Measurements from ENCODE around the gene SDCCAG8. TPM values are rescaled to one million over a fixed set of nuclear protein-coding genes. Genes with fewer than 3 reads are reported as not detected.

SDCCAG8 gene
- total and polyA plus RNA-seq, 2 of the 8 experiments (the other 6 are each of a cell fraction or from before 2014, with no cell fraction given), result 15.6 to 21.0 TPM

GRCh38 chr1:243349128-243349527 lies 93.3 kb downstream of the SDCCAG8 start:
- no peak overlapping the region for H3K18ac ChIP-seq (ENCODE audit: extremely low read depth, low read length)
- H3K23me2 ChIP-seq (ENCODE audit: low read depth, low read length), result no peaks in the 10 kb centered on the region; the same call in 1 of the 2 replicates
- H3K23ac ChIP-seq (ENCODE audit: insufficient read length), result no peak overlapping the region
- WGBS, 2 experiments (ENCODE audit: extremely low coverage in 1 of 2, insufficient coverage in 1 of 2, insufficient read length in 1 of 2, insufficient replicate concordance in 2 of 2, low coverage in 1 of 2, low lambda C conversion rate in 2 of 2, missing lambda C conversion rate in 1 of 2), result 92% methylated on average over 1 of the region's 1 CpG; no CpG with 5 or more reads in 1 of the 2 experiments
- H2BK120ac ChIP-seq (replicated peaks; ENCODE audit: low read depth, low read length), result no peak overlapping the region
- no peaks in the 10 kb centered on the region for H3K36me3 ChIP-seq (ENCODE audit: control insufficient read depth in 2 of 4, insufficient read depth in 4 of 4, low read length in 3 of 4)
- POLR2A ChIA-PET (ENCODE audit: partially characterized antibody), result no interaction called here
- H4K8ac ChIP-seq (ENCODE audit: extremely low read depth, insufficient read depth, low read length), result no peak overlapping the region
- FAIRE-seq, result no peak
- no peak overlapping the region for H3K4me2 ChIP-seq (ENCODE audit: insufficient read depth in 1 of 2, low read depth in 2 of 2, low read length in 2 of 2)
- no peak for TF ChIP-seq CTBP2 (IDR thresholded peaks at IDR 0.05; ENCODE audit: borderline replicate concordance, insufficient read depth, insufficient read length, low read length)
- TF ChIP-seq FOSL1 (IDR thresholded peaks at IDR 0.05; ENCODE audit: insufficient read depth, low read depth, low read length), result no peak
- H2AFZ ChIP-seq (ENCODE audit: low read length), result no peak overlapping the region
- no peaks in the 10 kb centered on the region for H3K4me1 ChIP-seq (replicated peaks in 1 of 4; ENCODE audit: control insufficient read depth in 3 of 4, insufficient read depth in 4 of 4, low read length in 3 of 4)
- CTCF ChIA-PET (ENCODE audit: partially characterized antibody), result no interaction called here
- H3K27ac ChIP-seq (ENCODE audit: low read depth, low read length), result no peak overlapping the region
- DNase-seq (ENCODE audit: low read depth in 1 of 2, low spot score in 2 of 2), result no peak
- H2BK20ac ChIP-seq (ENCODE audit: low read length), result no peak overlapping the region
- no peak overlapping the region for H3K4ac ChIP-seq (replicated peaks; ENCODE audit: insufficient read length, low read depth, low read length)
- H4K91ac ChIP-seq (replicated peaks; ENCODE audit: insufficient read length, low read length), result no peak overlapping the region
- no peak overlapping the region for H3K9ac ChIP-seq (replicated peaks in 1 of 4; ENCODE audit: extremely low read depth in 1 of 4, low read depth in 3 of 4, low read length in 3 of 4)
- H3K79me2 ChIP-seq (ENCODE audit: control insufficient read depth in 1 of 2, insufficient read depth in 2 of 2, low read length in 2 of 2), result no peaks in the 10 kb centered on the region
- no peaks in the 10 kb centered on the region for H3K9me3 ChIP-seq (ENCODE audit: insufficient read depth in 2 of 2, low read depth in 1 of 2, low read length in 1 of 2)
- H4K5ac ChIP-seq (ENCODE audit: insufficient read length, low read depth, low read length), result no peak overlapping the region
- no peak overlapping the region for H2BK12ac ChIP-seq (ENCODE audit: low read depth, low read length)
- H3K56ac ChIP-seq (replicated peaks; ENCODE audit: insufficient read length, low read depth, low read length), result no peak overlapping the region
- H2AK5ac ChIP-seq (ENCODE audit: low read depth, low read length), result no peak overlapping the region
- H3K79me1 ChIP-seq (ENCODE audit: low read depth, low read length), result no peaks in the 10 kb centered on the region
- no peak overlapping the region for H2BK5ac ChIP-seq (ENCODE audit: low read depth, low read length)
- H3K4me3 ChIP-seq (ENCODE audit: extremely low read depth in 1 of 4, insufficient read depth in 2 of 4, low read depth in 3 of 4, low read length in 4 of 4), result no peak overlapping the region
- H3K14ac ChIP-seq (ENCODE audit: insufficient read length), result no peak overlapping the region
- H4K20me1 ChIP-seq (replicated peaks in 1 of 2; ENCODE audit: control insufficient read depth in 1 of 2, insufficient read depth in 2 of 2, low read length in 2 of 2), result no peaks in the 10 kb centered on the region
- no peak overlapping the region for H2BK15ac ChIP-seq (ENCODE audit: low read length)
- no peaks in the 10 kb centered on the region for H3K27me3 ChIP-seq (replicated peaks in 1 of 4; ENCODE audit: control insufficient read depth in 3 of 4, extremely low read depth in 1 of 4, insufficient read depth in 3 of 4, low read length in 3 of 4)

All from H1 (cell line).